HG02571 (cell line): ENCODE results near the gene SLC16A12.
"Not testable (repeated sequence)": the region's sequence is repeated elsewhere in the genome, so short reads cannot be mapped to it uniquely, and the experiment has no call there.

ENCODE experiments used
- ATAC-seq: cut with Tn5 transposase; IDR thresholded peaks from one replicate; pipeline ENCODE4 v1.9.1; 2021; ENCODE audit warnings: mild to moderate bottlenecking, moderate library complexity; ENCODE audit not compliant: unreplicated experiment

Gene SLC16A12

DNA sequence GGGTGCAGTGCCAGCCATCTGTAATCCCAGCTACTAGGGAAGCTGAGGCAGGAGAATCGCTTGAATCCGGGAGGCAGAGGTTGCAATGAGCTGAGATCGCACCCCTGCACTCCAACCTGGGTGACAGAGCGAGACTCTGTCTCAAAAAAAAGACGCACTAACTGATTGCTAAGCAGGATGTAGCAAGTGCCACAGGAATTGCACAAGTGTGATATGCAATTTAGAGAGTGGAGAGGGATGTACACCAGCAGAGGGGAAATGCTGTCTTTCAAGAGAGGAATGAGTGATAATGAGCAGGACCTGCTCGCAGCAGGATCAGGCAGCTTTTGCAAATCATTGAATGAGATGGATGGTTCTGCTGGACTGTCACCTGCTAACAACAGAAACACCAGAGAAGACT is 13.3 kb upstream of the SLC16A12 start:
- no peak for ATAC-seq

GRCh38 chr10:89547853-89548513 is 12.6 kb upstream of the SLC16A12 start:
- no peak for ATAC-seq

DNA sequence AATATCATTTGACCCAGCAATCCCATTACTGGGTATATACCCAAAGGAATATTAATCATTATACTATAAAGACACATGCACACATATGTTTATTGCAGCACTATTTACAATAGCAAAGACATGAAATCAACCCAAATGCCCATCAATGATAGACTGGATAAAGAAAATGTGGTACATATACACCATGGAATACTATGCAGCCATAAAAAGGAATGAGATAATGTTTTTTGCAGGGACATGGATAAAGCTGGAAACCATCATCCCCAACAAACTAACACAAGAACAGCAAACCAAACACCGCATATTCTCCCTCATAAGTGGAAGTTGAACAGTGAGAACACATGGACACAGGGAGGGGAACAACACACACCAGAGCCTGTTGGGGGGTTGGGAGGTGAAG is 11.3 kb upstream of the SLC16A12 start:
- ATAC-seq: not testable (repeated sequence)

DNA sequence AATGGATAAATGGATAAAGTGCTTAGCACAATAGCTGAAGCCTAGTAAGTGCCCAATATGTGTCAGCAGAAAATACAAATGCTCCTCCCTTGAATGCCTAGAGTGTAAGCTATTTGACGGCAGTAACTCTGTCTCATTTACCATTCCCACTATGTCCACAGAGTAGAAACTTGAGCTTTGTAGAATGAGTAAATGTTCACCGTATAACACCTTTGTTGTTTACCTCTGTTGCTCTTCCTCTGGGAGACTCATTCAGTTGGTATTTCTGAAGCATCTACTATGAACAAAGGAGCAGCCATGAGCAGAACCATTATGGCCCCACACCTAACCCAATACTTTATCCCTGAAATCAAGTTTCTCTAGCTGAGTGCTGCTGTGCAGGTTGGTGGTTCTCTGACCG is 8.4 kb upstream of the SLC16A12 start:
- ATAC-seq: no peak

DNA sequence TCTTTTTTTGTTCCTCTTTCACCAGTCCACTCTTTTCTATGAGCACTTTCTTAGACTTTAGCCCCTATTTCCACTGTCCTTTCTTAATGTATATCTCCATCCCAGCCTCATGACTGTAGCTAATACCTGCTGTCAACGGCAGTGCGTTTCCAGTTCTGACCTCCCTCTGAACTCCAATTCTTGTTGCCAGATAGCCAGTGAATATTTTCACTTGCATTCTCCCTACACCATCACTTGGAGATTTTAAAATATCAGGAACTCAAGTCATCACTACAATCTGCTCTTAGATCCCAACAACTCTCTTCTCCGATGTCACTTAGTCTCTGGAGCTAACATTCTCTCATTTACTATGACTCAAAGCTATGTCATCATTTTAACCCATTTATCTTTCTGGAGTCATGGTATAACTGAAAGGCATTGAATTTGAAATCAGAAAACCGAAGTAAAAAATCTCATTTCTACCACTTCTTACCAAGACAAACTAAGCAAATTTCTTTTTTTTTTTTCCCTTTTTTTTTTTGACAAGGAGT is 5.1 kb upstream of the SLC16A12 start:
- ATAC-seq: no peak

- ATAC-seq: no peak
These were observed 2.0 kb upstream of the SLC16A12 start for GRCh38 chr10:89537364-89537763.

DNA sequence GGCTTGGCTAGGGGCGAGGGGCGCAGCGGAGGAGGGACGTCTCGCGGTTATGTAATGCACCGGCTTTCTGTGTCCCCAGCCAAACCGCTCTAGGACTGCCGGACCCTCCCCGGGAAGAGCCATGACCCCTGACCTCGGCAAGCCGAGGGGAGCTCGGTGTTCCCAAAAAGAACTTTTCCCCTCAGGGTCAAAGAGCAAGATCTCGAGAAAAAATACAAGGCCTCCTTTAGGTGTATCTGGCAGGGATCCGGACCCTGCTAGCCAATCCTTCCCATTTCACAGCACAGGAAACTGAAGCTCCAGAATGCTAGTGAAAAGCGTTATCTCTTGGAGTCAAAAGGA is 590 bp upstream of the SLC16A12 start:
- ATAC-seq: no peak

- no peak for ATAC-seq
These were observed 598 bp downstream of the SLC16A12 start for GRCh38 chr10:89534826-89535166.

GRCh38 chr10:89532476-89532875 is 2.9 kb downstream of the SLC16A12 start:
- ATAC-seq: no peak

DNA sequence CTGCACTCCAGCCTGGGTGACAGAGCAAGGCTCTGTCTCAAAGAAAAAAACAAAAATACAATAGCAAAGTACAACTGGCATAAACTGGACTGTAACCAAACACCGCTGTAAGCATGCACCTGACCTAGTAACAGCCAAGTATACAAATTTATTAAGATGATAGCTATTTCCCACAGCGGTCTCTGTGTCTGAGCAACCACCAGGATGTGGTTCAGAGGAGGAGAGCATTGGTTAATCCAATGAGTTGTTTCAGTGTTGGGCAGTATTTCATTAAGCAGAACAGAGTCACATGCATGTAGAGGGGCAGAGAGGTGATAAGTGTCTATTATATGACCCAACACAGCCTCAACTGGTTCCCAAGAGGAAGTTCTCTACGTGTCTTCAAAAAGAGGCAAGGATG is 4.0 kb downstream of the SLC16A12 start:
- no peak for ATAC-seq

GRCh38 chr10:89529711-89530110 is 5.7 kb downstream of the SLC16A12 start:
- not testable (repeated sequence) for ATAC-seq

DNA sequence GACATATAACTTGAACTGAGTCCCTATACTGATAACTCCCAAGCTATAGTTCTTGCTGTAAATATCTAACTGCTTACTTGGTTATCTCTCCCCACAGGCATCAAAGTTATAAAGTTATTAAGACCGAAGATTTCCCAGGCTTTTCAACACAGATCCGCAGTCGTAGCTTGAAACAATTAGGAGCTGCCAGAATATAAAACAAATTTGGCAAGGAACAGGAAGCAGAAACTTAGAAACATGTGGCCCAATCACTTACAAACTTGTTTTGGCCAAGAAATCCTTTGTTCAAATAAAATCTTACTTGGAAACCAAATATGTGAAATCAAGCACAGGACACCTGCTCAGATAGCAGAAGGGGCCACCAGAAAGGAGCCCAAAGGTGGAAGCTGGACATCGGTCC is 9.0 kb downstream of the SLC16A12 start:
- ATAC-seq: no peak

GRCh38 chr10:89525556-89525955 is 9.8 kb downstream of the SLC16A12 start:
- ATAC-seq: no peak

- ATAC-seq: no peak
These were observed 11.1 kb downstream of the SLC16A12 start for GRCh38 chr10:89524279-89524678.

DNA sequence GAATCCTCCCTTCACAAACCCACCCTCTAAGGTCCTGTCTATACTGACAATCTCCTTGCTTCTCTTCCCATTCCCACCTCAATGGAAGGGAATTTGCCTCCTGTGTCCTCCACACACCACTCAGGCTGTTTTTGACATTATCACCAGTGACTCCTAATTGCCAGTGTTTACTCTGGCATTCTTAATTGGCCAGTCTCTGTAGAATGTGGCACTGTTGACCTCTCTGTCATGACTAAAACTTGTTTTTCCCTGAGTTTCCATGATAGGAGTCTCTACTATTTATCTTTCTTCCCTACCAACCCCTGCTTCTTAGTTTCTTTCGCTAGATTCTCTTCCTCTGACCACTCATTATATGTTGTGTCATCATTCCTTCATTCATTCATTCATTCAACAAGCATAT is 12.1 kb downstream of the SLC16A12 start:
- ATAC-seq: no peak

GRCh38 chr10:89522463-89522862 is 12.9 kb downstream of the SLC16A12 start:
- no peak for ATAC-seq

- no peak for ATAC-seq
These were observed 14.0 kb downstream of the SLC16A12 start for GRCh38 chr10:89521368-89521767.

DNA sequence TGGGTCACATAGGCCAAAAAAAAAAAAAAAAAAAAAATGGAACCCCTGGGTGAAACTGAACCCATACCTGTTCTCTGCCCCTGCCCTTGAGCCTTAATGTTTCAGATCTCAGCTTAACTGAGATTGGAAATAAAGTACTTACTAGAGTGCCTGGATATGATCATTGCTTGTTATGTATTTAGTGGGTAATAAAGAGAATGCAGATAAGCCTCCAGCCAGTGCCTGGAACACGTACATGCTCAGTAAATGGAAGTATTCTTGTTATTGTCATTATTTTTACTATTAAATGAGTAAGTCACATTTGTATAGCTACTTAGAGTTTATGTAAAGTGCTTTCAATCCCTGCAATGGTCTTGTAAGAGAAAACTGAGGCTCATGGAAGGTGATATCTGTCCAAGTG is 14.7 kb downstream of the SLC16A12 start:
- ATAC-seq: no peak

- ATAC-seq: no peak
These were observed 16.2 kb downstream of the SLC16A12 start for GRCh38 chr10:89518876-89519842.

DNA sequence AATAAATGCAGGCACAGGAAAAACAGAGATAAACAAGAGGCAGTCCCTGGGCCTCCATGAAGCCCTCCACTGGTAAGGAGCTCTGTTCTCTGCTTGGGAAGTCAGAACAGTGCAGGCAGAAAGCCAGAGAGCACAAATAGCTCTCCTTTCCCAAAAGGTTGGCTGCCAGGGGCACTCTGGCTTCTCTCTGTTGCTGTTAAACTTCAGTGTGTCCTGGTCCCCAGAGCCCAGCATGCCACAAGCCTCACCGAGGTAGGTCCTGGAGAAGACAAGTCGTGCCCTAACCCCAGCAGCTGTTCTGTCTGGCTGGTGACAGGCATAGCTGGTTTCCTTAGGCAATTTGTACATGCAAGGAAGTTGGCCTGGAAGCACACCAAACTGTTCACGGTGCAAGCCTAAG is 17.3 kb downstream of the SLC16A12 start:
- ATAC-seq: no peak

GRCh38 chr10:89516149-89516832 is 19.1 kb downstream of the SLC16A12 start:
- no peak for ATAC-seq
